ENCODE results near the gene ATXN7L1. TPM values are rescaled to one million over a fixed set of nuclear protein-coding genes. Genes with fewer than 3 reads are reported as not detected.

ATXN7L1 gene
- total RNA-seq, 1 experiment from 2014 or later: 24.3 TPM

DNA sequence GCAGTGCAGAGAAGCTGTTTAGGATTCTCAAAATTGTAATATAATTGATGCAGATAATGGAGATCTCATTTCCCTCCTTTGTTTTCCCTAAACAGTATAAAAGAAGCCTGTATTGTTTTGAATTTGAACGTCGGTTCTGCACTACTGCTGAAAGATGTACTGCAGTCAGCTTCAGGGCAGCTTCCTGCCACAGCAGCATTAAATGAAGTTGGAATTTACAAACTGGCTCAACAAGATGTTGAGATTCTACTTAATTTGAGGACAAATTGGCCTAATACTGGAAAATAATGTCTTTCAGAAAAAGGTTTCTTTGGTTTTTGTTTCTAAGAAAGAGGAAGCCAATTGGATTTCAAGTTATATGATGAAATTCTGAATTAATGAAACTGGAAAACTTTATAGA lies 309.4 kb downstream of the ATXN7L1 start:
- H3K9me3 Mint-ChIP-seq: no peaks in the 10 kb centered on the region
- Histone ChIP-seq H2BK5ac (ENCODE audit: insufficient read length, low read length) (no peak overlapping the region), H2BK120ac (ENCODE audit: low read depth, low read length, poor library complexity, severe bottlenecking) (no peak overlapping the region), H3K18ac (ENCODE audit: insufficient read length, low read depth, low read length) (no peak overlapping the region), H2AK5ac (ENCODE audit: insufficient read length, low read length) (no peak overlapping the region), H3K14ac (ENCODE audit: insufficient read depth, low read length) (no peak overlapping the region), H3K56ac (ENCODE audit: insufficient read length, low read depth, low read length) (no peak overlapping the region), H4K20me1 (ENCODE audit: control insufficient read depth, insufficient read depth, insufficient read length) (no peaks in the 10 kb centered on the region), H2BK20ac (ENCODE audit: low read depth, low read length, poor library complexity, severe bottlenecking) (no peak overlapping the region), H3K4me1 (ENCODE audit: insufficient read depth, low read length) (no peaks in the 10 kb centered on the region), H4K91ac (ENCODE audit: insufficient read length, low read depth, low read length) (no peak overlapping the region), H2BK15ac (ENCODE audit: low read depth, low read length) (no peak overlapping the region), H4K5ac (ENCODE audit: insufficient read length, low read depth, low read length) (no peak overlapping the region), H3K9me3 (ENCODE audit: control insufficient read depth, low read depth, low read length) (no peaks in the 10 kb centered on the region), H3K23ac (ENCODE audit: insufficient read length, low read depth, low read length) (no peak overlapping the region), H3K79me1 (ENCODE audit: insufficient read depth, low read depth, low read length, poor library complexity, severe bottlenecking) (no peaks in the 10 kb centered on the region), H2AFZ (ENCODE audit: low read length) (no peak overlapping the region), H3K4ac (ENCODE audit: low read depth, low read length) (no peak overlapping the region), H2BK12ac (ENCODE audit: insufficient read length, low read depth, low read length) (no peak overlapping the region), H4K8ac (replicated peaks; ENCODE audit: insufficient read length, low read depth, low read length) (no peak overlapping the region), H3K4me2 (ENCODE audit: insufficient read depth, insufficient read length, low read length) (no peak overlapping the region), H3K23me2 (ENCODE audit: insufficient read length, low read depth, low read length, poor library complexity, severe bottlenecking) (no peaks in the 10 kb centered on the region), H3K79me2 (ENCODE audit: insufficient read depth, low read length) (no peaks in the 10 kb centered on the region), H3K27ac (ENCODE audit: insufficient read length, low read depth, low read length) (no peak overlapping the region), H3K27me3 (ENCODE audit: insufficient read depth, low read length) (no peaks in the 10 kb centered on the region), H3T11ph (ENCODE audit: low read length) (no peak overlapping the region), H3K9ac (ENCODE audit: extremely low read depth, insufficient read length, low read length) (no peak overlapping the region)
- H3K27me3 Mint-ChIP-seq (ENCODE audit: low read depth): 0 out of 2 replicates have a peak, but pooled peaks cover 1% of the 10 kb centered on the region
- H3K27ac Mint-ChIP-seq: no peak overlapping the region
- no peak for DNase-seq
- TF ChIP-seq, protein P1, sequence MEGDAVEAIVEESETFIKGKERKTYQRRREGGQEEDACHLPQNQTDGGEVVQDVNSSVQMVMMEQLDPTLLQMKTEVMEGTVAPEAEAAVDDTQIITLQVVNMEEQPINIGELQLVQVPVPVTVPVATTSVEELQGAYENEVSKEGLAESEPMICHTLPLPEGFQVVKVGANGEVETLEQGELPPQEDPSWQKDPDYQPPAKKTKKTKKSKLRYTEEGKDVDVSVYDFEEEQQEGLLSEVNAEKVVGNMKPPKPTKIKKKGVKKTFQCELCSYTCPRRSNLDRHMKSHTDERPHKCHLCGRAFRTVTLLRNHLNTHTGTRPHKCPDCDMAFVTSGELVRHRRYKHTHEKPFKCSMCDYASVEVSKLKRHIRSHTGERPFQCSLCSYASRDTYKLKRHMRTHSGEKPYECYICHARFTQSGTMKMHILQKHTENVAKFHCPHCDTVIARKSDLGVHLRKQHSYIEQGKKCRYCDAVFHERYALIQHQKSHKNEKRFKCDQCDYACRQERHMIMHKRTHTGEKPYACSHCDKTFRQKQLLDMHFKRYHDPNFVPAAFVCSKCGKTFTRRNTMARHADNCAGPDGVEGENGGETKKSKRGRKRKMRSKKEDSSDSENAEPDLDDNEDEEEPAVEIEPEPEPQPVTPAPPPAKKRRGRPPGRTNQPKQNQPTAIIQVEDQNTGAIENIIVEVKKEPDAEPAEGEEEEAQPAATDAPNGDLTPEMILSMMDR (conservative IDR thresholded peaks at IDR 0.05): no peak
- H3K36me3 Mint-ChIP-seq (ENCODE audit: insufficient read depth in 1 of 3, low read depth in 3 of 3): peaks cover 10 to 51% (median 29%) of the 10 kb centered on the region in 3 experiments
- H3K4me3 Mint-ChIP-seq: no peak overlapping the region
- H3K4me1 Mint-ChIP-seq: no peaks in the 10 kb centered on the region
- WGBS (ENCODE audit: extremely low coverage, insufficient read length, low lambda C conversion rate): no CpG with 5 or more reads among the region's 2 CpGs
